ENCODE measurements around the gene SMIM23. TPM values are rescaled to one million over a fixed set of nuclear protein-coding genes. Genes with fewer than 3 reads are reported as not detected.

The SMIM23 gene
- total and polyA plus RNA-seq, 2 experiments from 2014 or later, result not detected

DNA sequence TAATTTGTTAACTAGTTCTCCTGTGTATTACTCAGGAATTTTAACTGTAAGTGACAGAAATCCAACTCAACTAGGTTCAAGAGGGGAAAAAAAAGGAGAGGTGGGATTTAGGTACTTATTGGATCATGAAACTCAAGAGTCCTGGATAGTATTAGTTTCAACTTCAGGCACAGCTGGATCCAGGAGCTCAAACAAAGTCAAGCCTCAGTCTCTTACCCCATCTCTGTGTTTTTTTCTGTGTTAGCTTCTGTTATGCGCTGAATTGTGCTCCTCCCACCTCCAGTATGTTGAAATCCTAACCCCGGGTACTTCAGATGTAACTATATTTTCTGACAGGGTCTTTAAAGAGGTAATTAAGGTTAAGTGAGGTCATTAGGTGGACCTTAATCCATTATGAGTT lies 53.5 kb downstream of the SMIM23 start:
- Histone ChIP-seq H3K4me2 (no peak overlapping the region), H3K27me3 (ENCODE audit: insufficient read depth) (no peaks in the 10 kb centered on the region), H2AFZ (no peak overlapping the region), H3K9me2 (ENCODE audit: insufficient read depth) (no peaks in the 10 kb centered on the region), H3K4me1 (ENCODE audit: insufficient read depth) (no peaks in the 10 kb centered on the region; the same call in 1 of the 2 replicates), H4K20me1 (replicated peaks; ENCODE audit: insufficient read depth) (no peaks in the 10 kb centered on the region), H3K36me3 (ENCODE audit: insufficient read depth) (no peaks in the 10 kb centered on the region), H3K4me3 (no peak overlapping the region), H3K27ac (ENCODE audit: low read depth) (no peak overlapping the region), H3F3A (replicated peaks; ENCODE audit: low read depth) (no peaks in the 10 kb centered on the region), H3K79me2 (replicated peaks; ENCODE audit: insufficient read depth) (no peaks in the 10 kb centered on the region)
- DNase-seq (ENCODE audit: low spot score) (no peak), ATAC-seq (no peak)
- no peak overlapping the region for H3K4me3 Mint-ChIP-seq
- no peaks in the 10 kb centered on the region for H3K9me3 Mint-ChIP-seq
- H3K27me3 Mint-ChIP-seq (ENCODE audit: insufficient read depth, low read depth, poor library complexity), result peaks cover 9% of the 10 kb centered on the region
- no peaks in the 10 kb centered on the region for H3K36me3 Mint-ChIP-seq (ENCODE audit: low read depth)
- TF ChIP-seq, protein P1, sequence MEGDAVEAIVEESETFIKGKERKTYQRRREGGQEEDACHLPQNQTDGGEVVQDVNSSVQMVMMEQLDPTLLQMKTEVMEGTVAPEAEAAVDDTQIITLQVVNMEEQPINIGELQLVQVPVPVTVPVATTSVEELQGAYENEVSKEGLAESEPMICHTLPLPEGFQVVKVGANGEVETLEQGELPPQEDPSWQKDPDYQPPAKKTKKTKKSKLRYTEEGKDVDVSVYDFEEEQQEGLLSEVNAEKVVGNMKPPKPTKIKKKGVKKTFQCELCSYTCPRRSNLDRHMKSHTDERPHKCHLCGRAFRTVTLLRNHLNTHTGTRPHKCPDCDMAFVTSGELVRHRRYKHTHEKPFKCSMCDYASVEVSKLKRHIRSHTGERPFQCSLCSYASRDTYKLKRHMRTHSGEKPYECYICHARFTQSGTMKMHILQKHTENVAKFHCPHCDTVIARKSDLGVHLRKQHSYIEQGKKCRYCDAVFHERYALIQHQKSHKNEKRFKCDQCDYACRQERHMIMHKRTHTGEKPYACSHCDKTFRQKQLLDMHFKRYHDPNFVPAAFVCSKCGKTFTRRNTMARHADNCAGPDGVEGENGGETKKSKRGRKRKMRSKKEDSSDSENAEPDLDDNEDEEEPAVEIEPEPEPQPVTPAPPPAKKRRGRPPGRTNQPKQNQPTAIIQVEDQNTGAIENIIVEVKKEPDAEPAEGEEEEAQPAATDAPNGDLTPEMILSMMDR (conservative IDR thresholded peaks at IDR 0.05; ENCODE audit: low read depth in 2 of 2), result no peak
- TF ChIP-seq POLR2AphosphoS5 (IDR thresholded peaks at IDR 0.05; ENCODE audit: low read depth) (no peak), ZNF114 (CRISPR knock-in tag; IDR thresholded peaks at IDR 0.05) (no peak), ZNF331 (CRISPR knock-in tag; IDR thresholded peaks at IDR 0.05; ENCODE audit: low read depth) (no peak), EZH2 (IDR thresholded peaks at IDR 0.05; ENCODE audit: low read depth, unreplicated experiment) (no peak), STAT1 (IDR thresholded peaks at IDR 0.05; ENCODE audit: unreplicated experiment) (no peak), CREB1 (CRISPR knock-in tag; IDR thresholded peaks at IDR 0.05; ENCODE audit: low read depth) (no peak), NANOG (IDR thresholded peaks at IDR 0.05; ENCODE audit: borderline replicate concordance) (no peak), EZH2phosphoT487 (IDR thresholded peaks at IDR 0.05; ENCODE audit: unreplicated experiment) (no peak), JUNB (IDR thresholded peaks at IDR 0.05; ENCODE audit: unreplicated experiment) (no peak)
- TF ChIP-seq, protein P2, sequence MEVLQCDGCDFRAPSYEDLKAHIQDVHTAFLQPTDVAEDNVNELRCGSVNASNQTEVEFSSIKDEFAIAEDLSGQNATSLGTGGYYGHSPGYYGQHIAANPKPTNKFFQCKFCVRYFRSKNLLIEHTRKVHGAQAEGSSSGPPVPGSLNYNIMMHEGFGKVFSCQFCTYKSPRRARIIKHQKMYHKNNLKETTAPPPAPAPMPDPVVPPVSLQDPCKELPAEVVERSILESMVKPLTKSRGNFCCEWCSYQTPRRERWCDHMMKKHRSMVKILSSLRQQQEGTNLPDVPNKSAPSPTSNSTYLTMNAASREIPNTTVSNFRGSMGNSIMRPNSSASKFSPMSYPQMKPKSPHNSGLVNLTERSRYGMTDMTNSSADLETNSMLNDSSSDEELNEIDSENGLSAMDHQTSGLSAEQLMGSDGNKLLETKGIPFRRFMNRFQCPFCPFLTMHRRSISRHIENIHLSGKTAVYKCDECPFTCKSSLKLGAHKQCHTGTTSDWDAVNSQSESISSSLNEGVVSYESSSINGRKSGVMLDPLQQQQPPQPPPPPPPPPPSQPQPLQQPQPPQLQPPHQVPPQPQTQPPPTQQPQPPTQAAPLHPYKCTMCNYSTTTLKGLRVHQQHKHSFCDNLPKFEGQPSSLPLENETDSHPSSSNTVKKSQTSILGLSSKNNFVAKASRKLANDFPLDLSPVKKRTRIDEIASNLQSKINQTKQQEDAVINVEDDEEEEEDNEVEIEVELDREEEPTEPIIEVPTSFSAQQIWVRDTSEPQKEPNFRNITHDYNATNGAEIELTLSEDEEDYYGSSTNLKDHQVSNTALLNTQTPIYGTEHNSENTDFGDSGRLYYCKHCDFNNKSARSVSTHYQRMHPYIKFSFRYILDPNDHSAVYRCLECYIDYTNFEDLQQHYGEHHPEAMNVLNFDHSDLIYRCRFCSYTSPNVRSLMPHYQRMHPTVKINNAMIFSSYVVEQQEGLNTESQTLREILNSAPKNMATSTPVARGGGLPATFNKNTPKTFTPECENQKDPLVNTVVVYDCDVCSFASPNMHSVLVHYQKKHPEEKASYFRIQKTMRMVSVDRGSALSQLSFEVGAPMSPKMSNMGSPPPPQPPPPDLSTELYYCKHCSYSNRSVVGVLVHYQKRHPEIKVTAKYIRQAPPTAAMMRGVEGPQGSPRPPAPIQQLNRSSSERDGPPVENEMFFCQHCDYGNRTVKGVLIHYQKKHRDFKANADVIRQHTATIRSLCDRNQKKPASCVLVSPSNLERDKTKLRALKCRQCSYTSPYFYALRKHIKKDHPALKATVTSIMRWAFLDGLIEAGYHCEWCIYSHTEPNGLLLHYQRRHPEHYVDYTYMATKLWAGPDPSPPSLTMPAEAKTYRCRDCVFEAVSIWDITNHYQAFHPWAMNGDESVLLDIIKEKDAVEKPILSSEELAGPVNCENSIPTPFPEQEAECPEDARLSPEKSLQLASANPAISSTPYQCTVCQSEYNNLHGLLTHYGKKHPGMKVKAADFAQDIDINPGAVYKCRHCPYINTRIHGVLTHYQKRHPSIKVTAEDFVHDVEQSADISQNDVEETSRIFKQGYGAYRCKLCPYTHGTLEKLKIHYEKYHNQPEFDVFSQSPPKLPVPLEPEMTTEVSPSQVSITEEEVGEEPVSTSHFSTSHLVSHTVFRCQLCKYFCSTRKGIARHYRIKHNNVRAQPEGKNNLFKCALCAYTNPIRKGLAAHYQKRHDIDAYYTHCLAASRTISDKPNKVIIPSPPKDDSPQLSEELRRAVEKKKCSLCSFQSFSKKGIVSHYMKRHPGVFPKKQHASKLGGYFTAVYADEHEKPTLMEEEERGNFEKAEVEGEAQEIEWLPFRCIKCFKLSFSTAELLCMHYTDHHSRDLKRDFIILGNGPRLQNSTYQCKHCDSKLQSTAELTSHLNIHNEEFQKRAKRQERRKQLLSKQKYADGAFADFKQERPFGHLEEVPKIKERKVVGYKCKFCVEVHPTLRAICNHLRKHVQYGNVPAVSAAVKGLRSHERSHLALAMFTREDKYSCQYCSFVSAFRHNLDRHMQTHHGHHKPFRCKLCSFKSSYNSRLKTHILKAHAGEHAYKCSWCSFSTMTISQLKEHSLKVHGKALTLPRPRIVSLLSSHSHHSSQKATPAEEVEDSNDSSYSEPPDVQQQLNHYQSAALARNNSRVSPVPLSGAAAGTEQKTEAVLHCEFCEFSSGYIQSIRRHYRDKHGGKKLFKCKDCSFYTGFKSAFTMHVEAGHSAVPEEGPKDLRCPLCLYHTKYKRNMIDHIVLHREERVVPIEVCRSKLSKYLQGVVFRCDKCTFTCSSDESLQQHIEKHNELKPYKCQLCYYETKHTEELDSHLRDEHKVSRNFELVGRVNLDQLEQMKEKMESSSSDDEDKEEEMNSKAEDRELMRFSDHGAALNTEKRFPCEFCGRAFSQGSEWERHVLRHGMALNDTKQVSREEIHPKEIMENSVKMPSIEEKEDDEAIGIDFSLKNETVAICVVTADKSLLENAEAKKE (CRISPR knock-in tag; IDR thresholded peaks at IDR 0.05), result no peak
- TF ChIP-seq, protein P3, sequence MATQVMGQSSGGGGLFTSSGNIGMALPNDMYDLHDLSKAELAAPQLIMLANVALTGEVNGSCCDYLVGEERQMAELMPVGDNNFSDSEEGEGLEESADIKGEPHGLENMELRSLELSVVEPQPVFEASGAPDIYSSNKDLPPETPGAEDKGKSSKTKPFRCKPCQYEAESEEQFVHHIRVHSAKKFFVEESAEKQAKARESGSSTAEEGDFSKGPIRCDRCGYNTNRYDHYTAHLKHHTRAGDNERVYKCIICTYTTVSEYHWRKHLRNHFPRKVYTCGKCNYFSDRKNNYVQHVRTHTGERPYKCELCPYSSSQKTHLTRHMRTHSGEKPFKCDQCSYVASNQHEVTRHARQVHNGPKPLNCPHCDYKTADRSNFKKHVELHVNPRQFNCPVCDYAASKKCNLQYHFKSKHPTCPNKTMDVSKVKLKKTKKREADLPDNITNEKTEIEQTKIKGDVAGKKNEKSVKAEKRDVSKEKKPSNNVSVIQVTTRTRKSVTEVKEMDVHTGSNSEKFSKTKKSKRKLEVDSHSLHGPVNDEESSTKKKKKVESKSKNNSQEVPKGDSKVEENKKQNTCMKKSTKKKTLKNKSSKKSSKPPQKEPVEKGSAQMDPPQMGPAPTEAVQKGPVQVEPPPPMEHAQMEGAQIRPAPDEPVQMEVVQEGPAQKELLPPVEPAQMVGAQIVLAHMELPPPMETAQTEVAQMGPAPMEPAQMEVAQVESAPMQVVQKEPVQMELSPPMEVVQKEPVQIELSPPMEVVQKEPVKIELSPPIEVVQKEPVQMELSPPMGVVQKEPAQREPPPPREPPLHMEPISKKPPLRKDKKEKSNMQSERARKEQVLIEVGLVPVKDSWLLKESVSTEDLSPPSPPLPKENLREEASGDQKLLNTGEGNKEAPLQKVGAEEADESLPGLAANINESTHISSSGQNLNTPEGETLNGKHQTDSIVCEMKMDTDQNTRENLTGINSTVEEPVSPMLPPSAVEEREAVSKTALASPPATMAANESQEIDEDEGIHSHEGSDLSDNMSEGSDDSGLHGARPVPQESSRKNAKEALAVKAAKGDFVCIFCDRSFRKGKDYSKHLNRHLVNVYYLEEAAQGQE (IDR thresholded peaks at IDR 0.05; ENCODE audit: unreplicated experiment), result no peak
- TF ChIP-seq, protein P4, sequence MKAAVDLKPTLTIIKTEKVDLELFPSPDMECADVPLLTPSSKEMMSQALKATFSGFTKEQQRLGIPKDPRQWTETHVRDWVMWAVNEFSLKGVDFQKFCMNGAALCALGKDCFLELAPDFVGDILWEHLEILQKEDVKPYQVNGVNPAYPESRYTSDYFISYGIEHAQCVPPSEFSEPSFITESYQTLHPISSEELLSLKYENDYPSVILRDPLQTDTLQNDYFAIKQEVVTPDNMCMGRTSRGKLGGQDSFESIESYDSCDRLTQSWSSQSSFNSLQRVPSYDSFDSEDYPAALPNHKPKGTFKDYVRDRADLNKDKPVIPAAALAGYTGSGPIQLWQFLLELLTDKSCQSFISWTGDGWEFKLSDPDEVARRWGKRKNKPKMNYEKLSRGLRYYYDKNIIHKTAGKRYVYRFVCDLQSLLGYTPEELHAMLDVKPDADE (IDR thresholded peaks at IDR 0.05), result no peak
- H3K27ac Mint-ChIP-seq, result no peak overlapping the region
- H3K4me1 Mint-ChIP-seq, result peaks cover 13% of the 10 kb centered on the region
